ENCODE data around the gene EMC1.
"Not testable (repeated sequence)": the region's sequence is repeated elsewhere in the genome, so short reads cannot be mapped to it uniquely, and the experiment has no call there.

Gene EMC1

GRCh38 chr1:19251305-19252196 lies at the start of gene EMC1, which contains the start of gene MRTO4:
Gene EMC1 (minus strand): TSS chr1:19251524. CDS start chr1:19251509, 15 bp downstream.
Gene MRTO4 (plus strand): TSS chr1:19251805. CDS start chr1:19251836, 31 bp downstream.
- DNase-seq (ENCODE audit: low read depth), result peak; percentile 76
- H3K4me3 ChIP-seq (ENCODE audit: low read depth, low read length), result peak within 1 kb of the TSS; percentile 67
- no peak for TF ChIP-seq CTCF (conservative IDR thresholded peaks at IDR 0.05; ENCODE audit: low read depth, low read length)

GRCh38 chr1:19300211-19300610 lies 48.9 kb upstream of the EMC1 start:
- no peak for TF ChIP-seq CTCF (conservative IDR thresholded peaks at IDR 0.05; ENCODE audit: low read depth, low read length)
- no peak for DNase-seq (ENCODE audit: low read depth)
- H3K4me3 ChIP-seq (ENCODE audit: low read depth, low read length), result no peak overlapping the region

- H3K4me3 ChIP-seq (ENCODE audit: low read depth, low read length), result no peak overlapping the region
- DNase-seq (ENCODE audit: low read depth), result no peak
- no peak for TF ChIP-seq CTCF (conservative IDR thresholded peaks at IDR 0.05; ENCODE audit: low read depth, low read length)
Measured at GRCh38 chr1:19294638-19295037, 43.3 kb upstream of the EMC1 start.

- TF ChIP-seq CTCF (conservative IDR thresholded peaks at IDR 0.05; ENCODE audit: low read depth, low read length), result no peak
- DNase-seq (ENCODE audit: low read depth), result no peak
- H3K4me3 ChIP-seq (ENCODE audit: low read depth, low read length), result no peak overlapping the region
Measured at GRCh38 chr1:19289244-19289643, 37.9 kb upstream of the EMC1 start.

DNA sequence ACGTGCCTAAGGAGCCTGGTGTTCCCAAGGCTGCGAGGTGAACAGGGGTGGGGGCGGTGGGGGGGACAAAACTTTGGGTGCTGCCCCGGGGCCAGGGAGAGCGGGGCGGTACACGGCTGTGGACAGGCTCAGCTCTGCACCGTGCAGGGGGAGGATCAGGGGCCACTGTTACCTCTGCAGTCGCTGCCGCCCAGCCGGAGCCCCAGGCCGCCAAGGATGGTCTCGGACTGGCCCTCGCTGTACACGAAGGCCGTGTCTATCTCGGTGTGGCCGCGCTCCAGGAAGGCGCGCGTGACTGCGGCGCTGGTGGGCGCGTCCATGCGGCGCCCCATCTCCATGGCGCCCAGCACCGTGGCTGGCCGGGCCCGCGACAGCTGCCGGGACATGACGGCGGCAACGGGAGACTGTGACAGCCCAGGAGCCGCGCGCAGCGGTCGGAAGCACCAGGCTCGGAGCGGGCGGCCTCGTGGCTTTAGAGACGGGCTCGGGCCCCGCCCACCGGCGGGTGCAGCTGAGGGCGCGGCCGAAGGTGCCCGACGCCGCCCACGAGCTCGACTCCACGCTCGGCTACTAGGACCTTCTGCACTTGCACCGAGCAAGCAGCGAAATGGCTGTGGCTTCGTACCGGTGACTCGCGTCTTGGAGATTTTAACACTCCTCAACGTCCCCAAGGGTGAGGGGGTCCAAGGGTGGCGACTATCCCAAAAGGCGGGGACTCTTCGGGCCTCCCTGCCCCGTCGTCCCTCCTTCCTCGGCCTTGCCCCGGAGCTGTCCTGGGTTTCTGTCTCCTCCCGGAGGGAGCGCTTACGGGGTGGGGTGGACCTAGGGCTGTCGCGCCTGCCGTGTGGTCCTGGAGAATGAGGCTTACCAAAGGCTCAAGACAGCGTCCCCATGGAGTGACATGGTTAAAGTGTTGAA lies 37.3 kb upstream of the EMC1 start, which contains the start of gene AKR7A3:
Gene AKR7A3, minus strand, starts transcription at position 447 of the 918 bp plus-strand sequence. Its CDS starts 61 bp downstream, at position 386.
- DNase-seq (ENCODE audit: low read depth), result peak; percentile 19
- H3K4me3 ChIP-seq (ENCODE audit: low read depth, low read length), result peak within 1 kb of the TSS; percentile 48

DNA sequence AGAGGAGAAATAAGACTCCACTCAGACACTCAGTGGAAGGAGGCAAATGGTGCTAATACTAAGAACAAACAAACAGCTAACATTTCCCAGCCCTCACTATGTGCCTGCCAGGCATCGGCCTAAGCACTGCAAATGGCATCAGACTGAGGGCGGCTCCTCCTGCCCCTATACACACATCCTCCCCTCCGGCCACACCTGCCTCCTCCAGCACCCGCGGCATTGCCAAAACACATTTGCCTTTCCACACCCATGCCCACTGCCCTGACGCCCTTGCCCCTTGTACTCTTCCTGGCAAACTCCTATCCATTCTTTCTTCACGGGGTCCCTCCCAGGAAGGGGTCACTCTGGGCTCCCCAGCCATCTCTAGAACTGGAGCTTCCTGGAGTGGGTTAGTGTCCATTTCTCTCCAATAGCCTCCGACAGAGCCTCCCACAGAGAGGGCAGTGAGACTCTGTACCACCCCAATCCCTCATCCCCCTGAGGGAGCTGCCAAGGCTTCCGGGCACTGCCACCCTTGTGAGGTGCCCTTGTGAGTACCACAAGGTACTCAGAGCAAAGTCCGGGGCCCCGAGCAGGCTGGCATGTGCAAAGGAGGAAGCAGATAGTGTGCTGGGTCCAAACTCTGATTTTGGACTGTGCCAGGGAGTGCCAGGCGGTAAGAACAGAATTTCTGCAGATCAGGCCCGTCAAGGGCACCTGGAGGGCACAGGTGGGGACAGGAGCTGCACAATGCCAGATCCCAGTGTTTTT lies 36.3 kb upstream of the EMC1 start:
- no peak for TF ChIP-seq CTCF (conservative IDR thresholded peaks at IDR 0.05; ENCODE audit: low read depth, low read length)
- DNase-seq (ENCODE audit: low read depth), result no peak
- no peak overlapping the region for H3K4me3 ChIP-seq (ENCODE audit: low read depth, low read length)

- H3K4me3 ChIP-seq (ENCODE audit: low read depth, low read length); DNase-seq (ENCODE audit: low read depth): not testable (repeated sequence)
Measured at GRCh38 chr1:19285807-19286206, 34.5 kb upstream of the EMC1 start.

DNA sequence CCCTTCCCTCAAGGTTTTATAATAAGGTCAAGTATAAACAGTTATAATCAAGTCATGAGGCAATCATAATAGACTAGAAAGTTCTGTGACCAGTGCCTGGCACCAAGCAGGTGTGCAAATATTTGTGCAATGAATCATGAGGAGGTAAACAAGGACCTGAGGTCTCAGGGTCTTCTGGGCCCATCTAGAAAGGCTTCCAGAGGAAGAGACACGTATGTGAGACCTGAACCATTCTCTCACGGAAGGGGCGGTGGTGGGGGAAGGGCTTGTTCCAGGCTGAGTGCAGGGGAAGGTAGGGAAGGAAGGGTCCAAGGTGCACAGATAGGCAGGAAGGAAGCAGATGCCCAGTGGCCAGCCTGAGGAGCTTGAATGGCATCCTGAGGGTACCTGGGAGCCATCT lies 34.0 kb upstream of the EMC1 start:
- not testable (repeated sequence) for DNase-seq (ENCODE audit: low read depth); H3K4me3 ChIP-seq (ENCODE audit: low read depth, low read length)
